Stimulated activated CD8-positive, alpha-beta memory T cell treated with anti-CD3 and anti-CD28 coated beads, Interleukin-4, amount 100 ng/mL, for 1 hour (primary cell): ENCODE results near the gene PRKCD.

Source experiments
- DNase-seq, 2 donors: peaks; one replicate each; pipeline ENCODE4 v3.0.0-alpha.2; 2020; ENCODE audit warnings: low read depth in 2 of 2, low spot score in 1 of 2

The PRKCD gene

DNA sequence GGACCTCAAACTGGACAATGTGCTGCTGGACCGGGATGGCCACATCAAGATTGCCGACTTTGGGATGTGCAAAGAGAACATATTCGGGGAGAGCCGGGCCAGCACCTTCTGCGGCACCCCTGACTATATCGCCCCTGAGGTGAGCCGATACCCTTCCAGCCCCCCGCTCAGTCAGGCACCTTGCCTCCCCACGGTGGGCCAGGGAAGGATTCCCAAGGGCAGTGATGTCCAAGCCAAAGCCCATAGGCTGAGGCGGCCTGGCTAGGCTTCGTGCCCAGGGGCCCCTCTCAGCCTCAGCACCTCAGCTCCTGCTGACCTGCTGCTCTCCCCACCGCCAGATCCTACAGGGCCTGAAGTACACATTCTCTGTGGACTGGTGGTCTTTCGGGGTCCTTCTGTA, 27.7 kb downstream of the PRKCD start:
- no peak for DNase-seq

DNA sequence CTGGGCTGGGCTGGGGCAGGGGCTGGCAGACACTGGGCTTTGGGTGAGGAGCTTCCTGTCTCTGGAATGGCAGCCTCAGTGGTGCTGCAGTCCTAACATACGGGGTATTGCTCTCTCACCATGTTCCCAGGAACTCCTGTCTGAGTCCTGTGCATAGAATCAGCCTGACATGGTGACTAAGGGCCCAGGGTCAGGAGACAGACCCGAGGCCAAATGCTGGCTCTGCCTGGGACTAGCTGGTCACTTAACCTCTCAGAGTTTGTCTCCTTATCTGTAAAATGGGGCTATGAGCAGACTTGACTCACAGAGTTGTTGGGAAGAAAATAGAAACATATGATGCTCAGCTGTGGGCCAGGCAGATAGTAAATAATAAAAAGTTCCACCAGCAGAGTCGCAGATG, 28.3 kb downstream of the PRKCD start:
- no peak for DNase-seq

DNA sequence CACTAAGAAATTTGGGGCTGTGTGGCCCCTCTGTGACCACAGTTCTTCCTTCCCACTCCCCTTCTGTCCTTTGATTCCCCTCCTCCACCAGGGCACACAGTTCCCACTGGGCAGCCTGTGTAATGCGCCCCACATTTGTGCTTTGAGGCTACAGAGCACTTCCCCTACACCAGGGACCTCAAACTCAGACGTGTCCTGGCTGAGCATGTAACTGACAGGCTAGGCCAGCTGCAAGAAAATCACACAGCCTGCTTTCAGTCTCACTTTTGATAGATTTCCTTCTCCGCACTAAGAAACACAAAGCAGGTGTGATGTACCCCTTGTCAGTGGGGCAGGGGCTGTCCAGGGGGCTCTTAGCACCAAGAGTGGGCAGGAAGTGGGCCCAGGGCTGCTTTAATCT, 29.6 kb downstream of the PRKCD start:
- DNase-seq: no peak

DNA sequence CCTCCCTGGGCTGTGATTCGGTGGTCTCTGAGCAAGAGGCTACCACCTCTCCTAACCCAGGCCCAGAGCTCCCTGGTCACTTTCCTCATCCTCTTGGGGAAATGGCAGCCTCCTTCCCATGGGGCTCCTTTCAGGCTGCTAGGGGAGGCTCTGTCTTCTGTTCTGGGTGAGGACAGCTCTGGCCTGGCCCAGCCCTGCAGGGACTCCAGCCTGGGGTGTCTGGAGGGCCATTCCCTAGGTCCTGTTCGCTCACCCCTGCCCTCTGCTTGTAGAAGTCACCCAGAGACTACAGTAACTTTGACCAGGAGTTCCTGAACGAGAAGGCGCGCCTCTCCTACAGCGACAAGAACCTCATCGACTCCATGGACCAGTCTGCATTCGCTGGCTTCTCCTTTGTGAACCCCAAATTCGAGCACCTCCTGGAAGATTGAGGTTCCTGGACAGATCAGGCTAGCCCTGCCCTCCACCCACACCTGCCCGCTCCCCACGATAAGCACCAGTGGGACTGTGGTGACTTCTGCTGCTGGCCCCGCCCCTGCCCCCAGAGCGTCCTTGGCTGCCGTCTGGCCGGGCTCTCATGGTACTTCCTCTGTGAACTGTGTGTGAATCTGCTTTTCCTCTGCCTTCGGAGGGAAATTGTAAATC, 30.9 kb downstream of the PRKCD start:
- DNase-seq: no peak

DNA sequence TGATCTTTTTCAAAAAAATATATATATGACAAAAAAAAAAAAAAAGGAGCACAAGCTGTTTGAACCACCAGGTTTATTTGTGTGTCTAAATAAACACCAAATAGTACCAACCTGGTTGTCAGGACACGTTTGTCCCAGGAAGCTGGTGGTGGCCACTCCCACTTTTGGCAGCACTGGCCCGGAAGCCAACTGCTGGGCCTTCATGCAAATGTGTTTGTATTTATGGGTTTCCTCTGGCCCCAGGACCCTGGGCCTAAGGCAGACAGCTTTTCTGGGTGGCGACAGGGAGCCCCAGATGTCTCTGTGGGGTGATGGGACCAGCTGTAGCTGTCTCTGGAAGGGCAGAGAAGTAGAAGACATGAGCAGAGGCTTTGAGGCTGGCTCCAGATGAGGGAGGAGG, 31.6 kb downstream of the PRKCD start:
- DNase-seq: no peak

DNA sequence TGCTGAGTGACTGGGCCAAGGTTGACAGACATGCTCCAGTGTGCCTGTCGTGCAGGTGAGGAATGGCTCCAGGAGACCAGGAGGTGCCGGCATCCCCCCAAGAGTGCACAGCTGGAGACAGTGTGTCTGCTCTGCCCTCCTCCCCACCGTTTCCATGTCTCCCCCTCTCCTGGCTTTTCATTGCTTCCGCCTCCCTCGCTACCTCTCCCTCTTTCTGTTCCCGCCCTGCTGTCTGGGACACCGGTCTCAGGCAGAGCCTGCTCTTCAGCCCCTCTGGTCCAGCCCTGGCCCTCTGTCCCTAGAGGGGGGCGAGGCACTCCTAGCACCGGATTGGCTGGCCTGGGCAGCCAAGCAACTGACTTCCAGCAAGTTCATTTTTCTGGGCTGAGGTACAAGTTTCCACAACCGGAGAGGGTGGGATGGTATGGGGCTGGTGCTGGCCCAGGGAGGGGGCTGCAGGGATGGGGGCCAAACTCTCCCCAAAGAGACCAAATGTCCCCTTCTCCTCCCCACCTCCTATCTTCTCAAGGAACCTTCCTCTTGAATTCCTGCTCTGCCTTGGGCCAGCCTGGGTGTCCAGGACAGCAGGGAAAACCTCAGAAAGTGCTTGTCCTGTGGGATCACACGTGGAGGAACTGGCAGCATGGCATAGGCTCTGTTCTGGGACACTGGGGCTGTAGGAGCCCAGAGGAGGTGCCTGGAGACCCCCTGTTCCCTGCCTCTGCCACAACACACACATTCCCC, 32.6 kb downstream of the PRKCD start:
- no peak for DNase-seq

DNA sequence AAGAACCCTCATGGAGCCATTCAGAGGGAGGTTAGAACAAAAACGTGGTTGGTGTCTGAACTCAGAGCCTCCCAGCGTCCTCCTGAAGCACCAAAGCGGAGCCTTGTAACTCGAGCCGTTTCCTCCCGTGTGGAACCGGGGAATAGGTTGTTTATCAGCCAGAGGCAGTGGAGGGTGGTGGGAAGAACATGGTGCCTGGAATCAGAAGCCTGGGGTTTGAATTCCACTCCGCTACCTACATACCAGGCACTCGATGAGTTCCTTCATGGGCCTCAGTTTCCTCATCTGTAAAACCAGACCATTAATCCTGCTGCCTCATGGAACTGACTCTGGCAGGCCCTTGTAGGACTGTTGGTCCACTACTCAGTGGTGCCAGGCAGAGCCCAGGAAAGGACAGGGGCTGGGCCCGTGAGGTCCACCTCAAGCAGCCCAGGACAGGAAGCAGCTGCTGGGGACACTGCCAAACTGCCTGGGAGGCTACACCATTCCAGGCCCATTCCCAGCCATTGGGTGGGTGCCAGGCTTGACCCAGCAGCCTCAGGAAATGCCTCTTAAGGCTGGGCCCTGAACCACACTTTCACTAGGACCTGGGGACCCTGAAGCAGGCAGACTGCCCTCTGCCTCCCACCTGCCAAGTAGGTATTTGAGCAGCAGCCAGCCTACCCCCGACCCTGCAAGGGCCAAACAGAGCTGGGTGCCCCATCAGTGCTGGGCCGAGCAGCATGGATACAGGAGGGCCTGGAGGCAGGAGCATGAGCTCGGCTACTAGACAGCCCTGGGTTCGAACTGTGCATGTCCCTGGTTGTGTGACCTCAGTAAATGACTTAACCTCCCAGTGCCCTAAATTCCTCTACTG, 33.4 kb downstream of the PRKCD start:
- DNase-seq: no peak

- DNase-seq: no peak
Observed at GRCh38 chr3:53195066-53195450, 34.0 kb downstream of the PRKCD start.

GRCh38 chr3:53195602-53196574, 34.9 kb downstream of the PRKCD start:
- peak; percentile 10 to 13 for DNase-seq

GRCh38 chr3:53196575-53197407, 35.8 kb downstream of the PRKCD start:
- no peak for DNase-seq

GRCh38 chr3:53198256-53198977, 37.4 kb downstream of the PRKCD start:
- DNase-seq: no peak

DNA sequence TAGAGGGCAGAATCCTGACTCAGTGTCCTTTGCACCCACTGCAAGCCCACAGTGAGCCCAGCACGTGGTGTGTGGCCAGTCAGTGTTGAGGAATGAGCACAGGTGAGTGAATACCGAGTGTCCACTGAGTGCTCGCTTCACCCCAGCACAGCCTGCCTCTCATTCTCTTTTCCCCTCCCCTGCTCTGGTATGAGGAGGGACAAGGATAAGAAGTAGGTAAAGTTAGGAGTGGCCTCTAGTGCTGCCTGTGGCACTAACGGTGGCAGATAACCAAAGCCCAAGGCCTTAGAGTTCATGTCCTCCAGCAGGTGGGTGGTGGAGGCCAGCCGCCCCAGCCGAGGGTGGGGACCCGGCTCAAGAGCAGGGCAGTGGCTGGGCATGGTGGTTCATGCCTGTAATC, 38.0 kb downstream of the PRKCD start:
- DNase-seq: no peak

DNA sequence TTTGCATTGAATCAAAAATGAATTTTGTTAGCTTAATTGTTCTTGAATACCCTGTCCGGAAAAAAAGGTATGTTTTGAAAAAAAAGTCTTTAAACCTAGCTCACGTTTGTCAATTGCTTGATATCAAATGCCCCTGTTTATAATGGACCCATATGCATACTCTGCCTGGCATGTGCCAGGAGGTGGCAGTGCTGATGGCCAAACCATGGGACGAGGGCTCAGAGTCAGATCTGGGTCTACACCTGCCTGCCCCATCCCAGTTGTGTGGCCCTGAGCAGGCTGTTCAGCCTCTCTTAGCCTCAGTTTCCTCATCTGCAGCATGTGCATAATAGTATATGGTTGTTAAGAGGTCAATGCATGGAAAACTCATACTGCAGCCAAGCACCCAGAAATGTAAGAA, 38.8 kb downstream of the PRKCD start:
- no peak for DNase-seq

GRCh38 chr3:53200501-53201498, 39.8 kb downstream of the PRKCD start:
- no peak for DNase-seq

DNA sequence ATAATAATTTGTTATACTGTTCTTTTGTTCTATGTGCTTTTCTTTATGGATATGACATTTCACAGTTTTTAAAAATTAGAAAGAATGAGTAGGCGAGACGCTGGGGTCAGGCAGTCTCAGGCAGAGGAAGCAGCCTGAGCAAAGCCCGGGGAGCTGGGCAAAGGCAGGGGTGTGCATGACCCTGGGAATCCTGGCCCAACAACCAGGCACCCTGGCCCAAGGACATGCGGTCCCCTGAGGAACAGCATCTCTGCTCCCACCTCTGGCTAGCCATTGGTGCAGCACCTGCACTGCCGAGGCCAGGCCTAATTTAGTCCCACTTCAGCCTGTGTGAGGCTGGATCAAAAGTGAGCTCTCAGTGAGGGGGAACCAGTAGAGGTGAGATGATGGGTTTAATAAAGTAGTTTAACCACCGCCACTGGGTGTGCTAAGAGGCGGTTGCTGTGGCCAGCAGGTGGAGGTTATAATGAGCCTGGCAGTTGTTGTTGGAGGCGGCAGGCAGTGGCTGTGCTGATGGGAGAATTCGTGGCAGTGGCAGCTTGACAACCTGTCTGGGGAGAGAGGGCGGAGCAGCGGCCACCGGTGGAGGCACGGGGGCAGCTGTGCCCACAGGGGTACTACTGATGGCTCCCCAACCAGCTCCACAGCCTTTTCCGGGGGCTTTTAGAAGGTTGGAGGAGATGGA, 41.5 kb downstream of the PRKCD start:
- DNase-seq: no peak

GRCh38 chr3:53211706-53212702, 51.0 kb downstream of the PRKCD start:
- no peak for DNase-seq
